GM06990 (cell line): Measurements from ENCODE around the gene AP5M1.
"Not testable (repeated sequence)": the region's sequence is repeated elsewhere in the genome, so short reads cannot be mapped to it uniquely, and the experiment has no call there.

ENCODE experiments used
- DNase-seq: peaks from one replicate; pipeline ENCODE4 v3.0.0-alpha.2; 2011; ENCODE audit not compliant: insufficient read length; ENCODE audit errors: extremely low read depth
- H3K27me3 ChIP-seq: replicated peaks from 2 replicates; pipeline ENCODE4 v1.6.0; 2011; ENCODE audit warnings: low read length; ENCODE audit not compliant: control insufficient read depth, insufficient read depth
- H3K36me3 ChIP-seq: 2 replicates; pipeline ENCODE4 v1.5.1; 2011; ENCODE audit warnings: low read length; ENCODE audit not compliant: control insufficient read depth, insufficient read depth
- H3K4me3 ChIP-seq: replicated peaks from 2 replicates; pipeline ENCODE4 v1.5.1; 2011; ENCODE audit warnings: low read depth, mild to moderate bottlenecking, control low read depth, low read length
- TF ChIP-seq, protein P1 (sequence below): IDR thresholded peaks from 2 replicates; pipeline ENCODE4 v1.5.1; 2011; ENCODE audit warnings: low read length, control low read depth, mild to moderate bottlenecking, inconsistent platforms; ENCODE audit not compliant: insufficient read depth, poor library complexity, severe bottlenecking

AP5M1 gene

DNA sequence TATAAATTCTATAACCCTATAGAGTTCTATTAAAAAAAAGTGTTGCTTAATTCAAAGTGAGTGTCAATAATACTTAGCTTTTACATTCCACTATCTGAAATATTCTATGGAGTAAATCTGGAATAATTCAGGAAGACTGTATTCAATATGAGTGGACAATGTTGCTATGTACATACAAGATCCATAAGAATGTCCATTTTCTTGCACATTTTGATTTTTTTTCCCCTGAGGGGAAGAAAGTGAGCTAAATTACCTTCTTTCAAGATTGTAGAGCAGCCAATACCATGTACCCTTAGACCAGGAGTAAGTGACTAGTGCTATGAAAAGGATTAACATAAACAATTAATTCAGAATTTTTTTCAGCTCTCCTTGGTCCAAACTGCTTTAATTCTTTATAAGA, 25.5 kb upstream of the AP5M1 start:
- DNase-seq: no peak
- Histone ChIP-seq H3K27me3 (no peaks in the 10 kb centered on the region), H3K36me3 (no peaks in the 10 kb centered on the region; the same call in 1 of the 2 replicates), H3K4me3 (no peak overlapping the region)
- TF ChIP-seq, protein P1, sequence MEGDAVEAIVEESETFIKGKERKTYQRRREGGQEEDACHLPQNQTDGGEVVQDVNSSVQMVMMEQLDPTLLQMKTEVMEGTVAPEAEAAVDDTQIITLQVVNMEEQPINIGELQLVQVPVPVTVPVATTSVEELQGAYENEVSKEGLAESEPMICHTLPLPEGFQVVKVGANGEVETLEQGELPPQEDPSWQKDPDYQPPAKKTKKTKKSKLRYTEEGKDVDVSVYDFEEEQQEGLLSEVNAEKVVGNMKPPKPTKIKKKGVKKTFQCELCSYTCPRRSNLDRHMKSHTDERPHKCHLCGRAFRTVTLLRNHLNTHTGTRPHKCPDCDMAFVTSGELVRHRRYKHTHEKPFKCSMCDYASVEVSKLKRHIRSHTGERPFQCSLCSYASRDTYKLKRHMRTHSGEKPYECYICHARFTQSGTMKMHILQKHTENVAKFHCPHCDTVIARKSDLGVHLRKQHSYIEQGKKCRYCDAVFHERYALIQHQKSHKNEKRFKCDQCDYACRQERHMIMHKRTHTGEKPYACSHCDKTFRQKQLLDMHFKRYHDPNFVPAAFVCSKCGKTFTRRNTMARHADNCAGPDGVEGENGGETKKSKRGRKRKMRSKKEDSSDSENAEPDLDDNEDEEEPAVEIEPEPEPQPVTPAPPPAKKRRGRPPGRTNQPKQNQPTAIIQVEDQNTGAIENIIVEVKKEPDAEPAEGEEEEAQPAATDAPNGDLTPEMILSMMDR: no peak

DNA sequence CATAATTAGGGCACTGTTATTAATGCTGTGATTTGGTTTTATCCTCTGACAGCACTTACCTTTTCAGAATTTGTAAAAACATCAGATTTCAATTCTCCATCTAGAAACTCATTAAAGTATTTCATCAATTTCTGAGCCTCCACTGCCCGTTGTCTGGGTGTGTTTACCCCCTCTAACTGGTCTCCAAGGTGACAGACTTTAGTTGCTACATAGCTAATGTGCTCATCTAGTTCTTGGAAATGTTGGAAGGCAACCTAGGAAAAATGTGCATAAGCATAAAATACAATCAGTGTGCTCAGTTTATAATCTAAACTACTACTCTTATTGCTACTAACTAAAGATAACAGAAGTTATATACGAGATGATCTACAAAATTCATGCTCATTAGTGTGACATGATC, 24.7 kb upstream of the AP5M1 start:
- DNase-seq: no peak
- TF ChIP-seq, protein P1: no peak
- no peaks in the 10 kb centered on the region; the same call in 1 of the 2 replicates for H3K36me3 ChIP-seq

DNA sequence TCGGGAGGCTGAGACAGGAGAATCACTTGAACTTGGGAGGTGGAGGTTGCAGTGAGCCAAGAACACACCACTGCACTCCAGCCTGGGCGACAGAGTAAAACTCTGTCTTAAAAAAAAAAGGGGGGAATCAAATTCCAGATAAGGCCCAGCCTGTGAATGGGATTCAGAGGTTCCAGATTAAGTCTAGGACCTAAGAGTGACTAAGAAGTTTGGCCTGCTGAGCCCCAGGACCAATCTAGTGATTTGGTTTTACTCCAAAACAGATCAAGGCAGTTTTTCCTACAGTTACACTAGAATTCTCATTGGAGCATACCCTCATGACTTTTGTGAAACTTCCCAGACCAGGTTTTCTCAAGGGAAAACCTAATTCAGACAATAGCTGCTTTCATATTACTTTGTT, 22.8 kb upstream of the AP5M1 start:
- no peaks in the 10 kb centered on the region; the same call in 1 of the 2 replicates for H3K36me3 ChIP-seq
- H3K27me3 ChIP-seq: no peaks in the 10 kb centered on the region
- H3K4me3 ChIP-seq: no peak overlapping the region
- DNase-seq: no peak
- TF ChIP-seq, protein P1: no peak

More for the DNA sequence above, 24.7 kb upstream of the AP5M1 start:
- no peaks in the 10 kb centered on the region for H3K27me3 ChIP-seq
- no peak overlapping the region for H3K4me3 ChIP-seq

DNA sequence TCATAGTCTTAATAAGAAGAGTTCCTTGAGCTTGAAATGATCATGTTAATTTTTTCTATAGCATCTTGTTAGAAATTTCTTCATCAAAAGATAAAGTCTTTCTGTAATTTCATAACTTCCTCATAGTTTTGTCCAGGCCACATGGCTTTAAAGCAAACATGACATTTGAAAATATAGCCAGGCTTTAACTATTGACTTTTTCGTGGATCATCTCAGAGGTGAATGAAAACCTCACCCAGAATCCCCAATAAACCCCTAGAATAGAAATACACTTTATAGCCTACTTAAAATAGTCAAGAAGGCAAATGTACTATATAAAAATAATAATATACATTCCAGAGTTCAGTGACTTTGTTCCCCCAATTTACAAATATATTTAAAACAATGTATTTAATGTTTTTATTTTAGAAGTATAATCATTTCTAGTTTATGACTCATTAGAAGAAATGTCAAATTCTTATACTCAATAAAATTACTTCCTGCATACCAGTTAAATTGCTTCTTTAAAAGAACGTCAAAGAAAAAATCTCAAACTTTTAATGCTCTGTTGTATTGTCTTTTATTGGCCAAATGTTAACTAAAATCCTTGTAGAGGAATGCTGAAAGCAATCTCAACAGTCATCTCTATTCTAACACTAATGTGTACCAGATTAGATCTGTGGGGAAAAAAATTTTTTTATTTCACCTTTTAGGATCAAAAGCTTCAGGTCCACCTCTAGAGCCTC, 21.7 kb upstream of the AP5M1 start:
- Histone ChIP-seq H3K4me3 (no peak overlapping the region), H3K36me3 (no peaks in the 10 kb centered on the region), H3K27me3 (no peaks in the 10 kb centered on the region)
- DNase-seq: no peak
- TF ChIP-seq, protein P1: no peak

DNA sequence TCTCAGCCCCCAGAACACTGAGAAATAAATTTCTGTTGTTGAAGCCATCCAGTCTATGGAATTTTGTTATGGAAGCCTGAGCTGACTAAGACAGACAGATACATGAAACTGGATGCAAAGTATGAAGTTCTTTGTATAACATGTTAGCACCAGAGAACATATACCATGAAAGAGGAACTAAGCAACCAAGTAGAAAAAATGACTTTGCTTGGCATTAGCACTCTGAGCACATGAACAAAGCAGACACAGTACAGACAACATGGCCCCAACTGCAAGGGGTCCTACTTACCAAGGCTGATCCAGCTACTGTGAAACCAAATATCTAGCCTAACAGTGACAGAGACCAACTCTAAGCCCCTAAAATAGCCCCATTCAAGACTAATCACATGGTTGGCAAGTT, 13.9 kb upstream of the AP5M1 start:
- no peak for DNase-seq
- no peaks in the 10 kb centered on the region for H3K27me3 ChIP-seq
- TF ChIP-seq, protein P1: no peak
- peaks cover 3% of the 10 kb centered on the region; the same call in 1 of the 2 replicates for H3K36me3 ChIP-seq
- no peak overlapping the region for H3K4me3 ChIP-seq

DNA sequence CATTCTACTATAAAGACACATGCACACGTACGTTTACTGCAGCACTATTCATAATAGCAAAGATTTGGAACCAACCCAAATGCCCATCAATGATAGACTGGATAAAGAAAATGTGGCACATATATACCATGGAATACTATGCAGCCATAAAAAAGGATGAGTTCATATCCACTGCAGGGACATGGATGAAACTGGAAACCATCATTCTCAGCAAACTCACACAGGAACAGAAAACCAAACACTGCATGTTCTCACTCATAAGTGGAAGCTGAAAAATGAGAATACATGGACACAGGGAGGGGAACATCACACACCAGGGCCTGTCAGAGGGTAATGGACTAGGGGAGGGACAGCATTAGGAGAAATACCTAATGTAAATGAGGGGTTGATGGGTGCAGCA, 10.6 kb upstream of the AP5M1 start:
- H3K36me3 ChIP-seq, DNase-seq, H3K4me3 ChIP-seq, H3K27me3 ChIP-seq: not testable (repeated sequence)
